ENCODE results near the gene WNT9A.

The WNT9A gene

DNA sequence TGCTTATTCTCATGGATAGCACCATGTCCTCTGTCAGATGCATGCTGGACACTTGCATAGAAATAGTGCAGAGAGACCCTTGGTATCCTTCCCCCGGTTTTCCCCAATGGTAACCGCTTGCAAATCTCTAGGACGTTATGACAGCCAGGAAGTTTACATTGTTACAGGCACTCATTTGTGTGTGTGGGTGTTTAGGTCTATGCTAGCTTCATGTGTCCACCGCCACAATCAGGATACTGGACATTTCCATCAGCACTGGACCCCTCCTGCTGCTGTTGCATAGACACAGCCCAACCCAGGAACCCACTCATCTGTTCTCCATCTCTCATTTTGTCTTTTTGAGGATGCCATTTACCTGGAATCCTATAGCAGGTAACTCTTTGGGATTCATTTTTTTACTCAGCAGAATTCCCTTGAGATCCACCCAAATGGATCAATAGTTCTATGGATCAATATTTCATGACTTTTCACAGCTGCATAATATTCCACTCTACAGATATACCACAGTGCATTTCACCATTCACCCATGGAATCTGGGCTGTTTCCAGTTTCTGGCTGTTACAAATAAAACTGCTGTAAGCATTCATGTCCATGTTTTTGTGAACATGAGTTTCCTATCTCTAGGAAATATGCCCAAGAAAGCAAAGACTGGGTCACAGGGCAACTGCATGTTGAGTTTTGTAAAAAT, 6.6 kb upstream of the WNT9A start:
- DNase-seq (ENCODE audit: low read depth): no peak

DNA sequence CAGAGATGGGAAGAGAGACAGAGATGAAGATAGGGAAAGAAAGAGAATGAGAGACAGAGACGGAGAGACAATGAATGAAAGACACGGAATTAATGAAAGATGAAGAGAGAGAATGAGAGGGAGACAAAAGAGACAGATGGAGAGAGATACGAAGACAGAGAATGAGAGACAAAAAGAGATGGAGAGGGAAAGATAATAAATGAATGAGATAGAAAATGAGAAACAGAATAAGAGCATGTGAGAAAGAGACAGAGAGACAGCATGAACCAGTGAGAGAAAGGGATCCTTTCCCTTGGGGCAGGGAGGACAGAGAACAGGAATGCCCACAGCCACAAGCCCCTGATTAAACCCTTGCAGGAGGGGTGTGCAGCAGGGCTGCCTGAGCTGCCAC, 5.3 kb upstream of the WNT9A start:
- DNase-seq (ENCODE audit: low read depth): no peak

DNA sequence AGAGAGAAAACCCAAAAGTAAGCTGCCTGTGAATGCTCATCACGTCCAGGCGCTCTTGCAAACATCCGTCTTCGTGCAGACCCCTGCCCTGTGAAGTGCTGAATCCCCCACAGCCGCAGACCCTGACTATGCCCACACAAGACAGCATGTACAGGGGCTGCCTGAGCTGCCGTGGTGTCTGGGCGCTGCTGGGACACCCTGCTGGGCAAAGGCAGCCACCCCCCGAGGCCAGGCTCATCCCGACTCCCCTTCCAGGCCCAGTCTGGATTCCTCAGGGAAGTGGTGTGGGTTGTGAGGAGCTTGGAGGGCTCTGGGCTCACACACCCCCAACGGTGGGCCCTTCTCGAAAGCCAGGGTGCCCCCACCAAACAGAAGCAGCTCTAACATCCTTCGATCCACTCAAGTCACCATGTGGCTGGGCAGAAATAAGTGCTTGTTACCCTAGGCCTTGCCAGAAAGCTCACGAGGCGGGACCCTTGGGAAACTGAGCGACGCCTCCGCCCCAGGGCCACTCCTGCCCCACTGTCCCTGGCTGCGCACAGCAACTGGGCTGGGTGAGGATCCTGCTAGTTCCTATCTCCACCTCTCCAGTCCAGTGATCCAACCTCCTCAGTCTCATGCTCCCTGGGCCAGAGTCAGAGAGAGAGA, 4.8 kb upstream of the WNT9A start:
- no peak for DNase-seq (ENCODE audit: low read depth)

DNA sequence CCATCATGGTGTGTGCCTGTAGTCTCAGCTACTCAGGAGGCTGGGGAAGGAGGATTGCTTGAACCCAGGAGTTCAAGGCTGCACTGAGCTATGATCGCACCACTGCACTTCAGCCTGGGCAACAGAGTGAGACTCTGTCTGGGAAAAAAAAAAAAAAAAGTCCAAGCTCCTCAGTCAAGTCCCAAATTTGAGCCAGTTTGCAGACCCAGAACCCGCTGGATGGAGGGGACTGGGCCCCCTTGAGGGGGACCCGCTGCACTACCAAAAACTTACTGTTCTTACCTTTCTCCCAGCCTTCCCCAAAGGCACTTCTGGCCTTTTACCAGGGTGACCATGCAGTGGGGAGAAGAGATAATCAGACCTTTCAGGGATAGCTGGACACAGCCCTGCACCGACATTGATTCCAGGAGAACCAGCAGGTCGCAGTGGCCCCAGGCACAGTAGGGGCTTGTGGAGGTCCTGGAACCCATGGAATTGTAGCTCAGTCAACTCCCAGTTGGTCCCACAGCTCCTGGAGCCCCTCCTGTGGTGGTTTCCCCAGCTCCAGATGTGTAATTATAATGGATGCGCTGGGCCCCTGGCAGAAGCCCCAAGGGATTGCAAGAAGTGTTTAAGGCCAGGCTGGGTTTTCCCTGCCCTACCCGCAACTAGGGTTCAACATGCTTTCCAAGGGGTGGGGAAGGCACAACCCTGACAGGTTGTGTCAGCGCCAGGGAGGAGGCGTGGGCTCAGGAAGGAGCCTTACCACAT, 4.1 kb upstream of the WNT9A start:
- no peak for DNase-seq (ENCODE audit: low read depth)

DNA sequence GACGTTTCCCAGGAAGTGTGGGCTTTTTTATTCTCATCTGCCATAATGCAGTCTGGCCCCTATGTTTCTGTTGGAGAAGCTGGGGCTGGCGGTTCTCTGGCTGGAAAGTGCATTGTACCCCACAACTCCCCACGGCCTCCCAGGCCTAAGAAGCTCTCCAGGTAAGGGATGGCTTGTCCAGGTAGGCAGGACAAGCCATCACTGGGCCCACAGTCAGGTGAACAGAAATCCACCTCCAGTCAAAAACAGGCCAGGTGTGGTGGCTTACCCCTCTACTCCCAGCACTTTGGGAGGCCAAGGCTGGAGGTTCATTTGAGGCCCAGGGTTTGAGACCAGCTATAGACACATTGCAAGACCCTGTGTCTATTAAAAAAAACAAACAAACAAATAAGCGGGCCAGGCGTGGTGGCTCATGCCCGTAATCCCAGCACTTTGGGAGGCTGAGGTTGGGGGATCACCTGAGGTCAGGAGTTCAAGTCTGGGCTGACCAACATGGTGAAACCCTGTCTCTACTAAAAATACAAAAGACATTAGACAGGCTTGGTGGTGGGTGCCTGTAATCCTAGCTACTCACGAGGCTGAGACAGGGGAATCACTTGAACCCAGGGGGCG, 3.1 kb upstream of the WNT9A start:
- no peak for DNase-seq (ENCODE audit: low read depth)

DNA sequence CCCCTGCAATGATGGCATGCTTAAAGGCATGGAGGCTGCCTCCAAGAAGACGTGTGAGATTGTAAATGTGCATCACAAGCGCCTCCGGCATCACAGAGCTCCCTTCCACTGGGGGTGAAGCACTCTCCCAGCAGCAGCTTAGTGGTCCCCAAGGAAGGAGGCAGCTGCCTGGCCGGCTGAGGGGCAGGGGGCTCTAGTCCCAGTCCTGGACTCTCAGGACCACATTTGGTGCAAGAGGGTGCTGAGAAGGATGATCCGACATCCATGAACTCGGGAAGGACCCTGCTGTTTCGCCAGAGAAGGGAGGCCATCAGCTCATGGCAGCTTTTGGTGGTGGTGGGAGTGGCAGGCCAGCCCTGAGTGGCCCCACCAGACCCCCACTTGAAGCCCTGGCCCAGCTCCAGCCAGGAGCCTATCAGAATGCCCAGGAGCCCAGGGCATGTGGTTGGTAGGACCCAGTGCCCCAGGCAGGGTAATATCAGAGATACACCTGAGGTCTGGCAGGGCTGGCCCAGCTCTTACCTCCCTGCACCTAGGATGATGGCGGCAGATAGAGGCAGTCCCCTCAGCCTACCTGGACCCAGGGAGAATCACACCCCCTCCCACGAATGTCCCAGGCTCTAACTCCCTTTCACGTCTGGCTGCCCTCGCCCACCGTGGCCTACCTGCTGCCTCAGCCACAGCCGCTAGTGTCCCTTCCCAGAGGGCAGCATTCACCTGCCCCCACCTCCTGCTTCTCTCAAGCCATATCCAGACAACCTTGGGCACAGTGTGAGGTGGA, 2.4 kb upstream of the WNT9A start:
- DNase-seq (ENCODE audit: low read depth): no peak

DNA sequence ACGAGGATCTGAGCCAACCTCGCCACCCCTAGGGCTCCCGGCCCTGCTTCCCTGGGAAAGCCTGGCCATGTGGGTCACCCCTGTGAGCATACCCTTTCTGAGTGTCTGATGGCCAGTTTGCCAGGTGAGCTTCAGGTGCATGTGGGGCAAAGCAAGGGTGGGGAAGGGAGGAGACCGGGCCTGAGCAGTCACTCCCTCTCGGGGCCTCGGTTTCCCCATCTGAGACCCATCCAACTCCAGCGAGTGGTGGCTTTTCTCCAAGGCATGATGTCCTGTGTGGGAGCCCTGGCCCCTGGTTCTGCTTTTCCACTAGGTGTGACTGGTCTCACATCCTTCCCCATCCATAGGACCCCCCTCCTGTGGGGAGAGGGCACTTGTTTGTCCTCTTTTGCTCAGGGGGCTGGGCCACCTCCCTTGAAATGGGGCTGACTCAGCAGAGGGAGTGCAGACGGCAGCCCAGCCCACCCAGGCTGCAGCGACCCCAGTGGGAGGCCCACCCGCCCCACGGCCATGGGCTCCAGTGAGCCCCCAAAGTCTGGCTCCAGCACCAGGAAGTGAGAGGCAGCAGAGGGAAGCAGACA, 1.7 kb upstream of the WNT9A start:
- DNase-seq (ENCODE audit: low read depth): no peak

DNA sequence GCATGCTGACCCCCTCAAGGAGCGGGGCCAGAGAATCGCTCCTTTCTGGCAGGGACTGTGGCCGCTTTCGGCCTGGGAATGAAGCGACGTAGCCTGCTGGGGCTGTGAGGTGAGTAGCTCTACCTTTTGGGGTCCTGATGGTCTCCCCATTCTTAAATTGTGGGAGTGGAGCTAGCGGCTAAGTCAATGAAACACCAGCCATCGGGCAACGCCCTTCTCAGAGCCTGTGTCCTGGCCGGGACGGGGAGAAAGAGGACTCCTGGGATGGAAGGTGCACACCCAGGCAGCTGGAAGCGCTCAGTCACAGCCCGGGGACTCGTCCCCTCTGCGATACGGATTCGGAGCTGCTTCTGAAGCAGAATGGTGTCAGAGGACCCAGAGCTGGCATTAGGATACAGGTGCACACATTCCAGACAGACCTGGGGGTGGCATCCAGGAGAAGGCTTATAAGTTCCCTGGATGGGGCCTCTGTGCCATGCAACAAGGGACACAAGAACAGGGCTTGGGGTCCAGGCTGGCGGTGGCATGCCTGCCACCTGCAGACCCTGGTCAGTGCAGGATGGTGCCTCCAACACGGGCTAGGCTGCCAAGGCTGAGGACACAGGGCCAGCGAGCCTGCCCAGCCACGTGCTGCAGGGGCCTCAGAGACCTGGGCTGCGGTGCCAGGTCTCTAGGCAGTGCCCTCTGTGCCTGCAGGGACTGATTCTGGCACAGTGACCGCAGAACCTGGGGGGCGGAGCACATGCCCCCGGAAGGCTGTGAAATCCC, 945 bp upstream of the WNT9A start:
- no peak for DNase-seq (ENCODE audit: low read depth)

DNA sequence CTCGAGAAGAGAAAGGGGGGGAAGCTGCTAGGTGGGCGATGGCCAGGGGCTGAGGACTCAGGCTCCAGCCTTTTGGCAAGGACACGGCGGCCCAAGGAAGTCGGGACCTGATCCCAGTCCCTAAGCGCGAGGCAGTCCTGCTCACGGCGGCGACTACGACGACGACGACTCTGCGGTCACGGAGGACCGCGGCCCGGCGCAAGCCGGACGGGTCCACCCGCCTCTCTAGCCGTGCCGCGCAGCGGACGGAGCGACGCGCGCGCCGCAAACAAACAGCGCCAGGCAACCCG, 401 bp downstream of the WNT9A start:
- DNase-seq (ENCODE audit: low read depth): no peak

DNA sequence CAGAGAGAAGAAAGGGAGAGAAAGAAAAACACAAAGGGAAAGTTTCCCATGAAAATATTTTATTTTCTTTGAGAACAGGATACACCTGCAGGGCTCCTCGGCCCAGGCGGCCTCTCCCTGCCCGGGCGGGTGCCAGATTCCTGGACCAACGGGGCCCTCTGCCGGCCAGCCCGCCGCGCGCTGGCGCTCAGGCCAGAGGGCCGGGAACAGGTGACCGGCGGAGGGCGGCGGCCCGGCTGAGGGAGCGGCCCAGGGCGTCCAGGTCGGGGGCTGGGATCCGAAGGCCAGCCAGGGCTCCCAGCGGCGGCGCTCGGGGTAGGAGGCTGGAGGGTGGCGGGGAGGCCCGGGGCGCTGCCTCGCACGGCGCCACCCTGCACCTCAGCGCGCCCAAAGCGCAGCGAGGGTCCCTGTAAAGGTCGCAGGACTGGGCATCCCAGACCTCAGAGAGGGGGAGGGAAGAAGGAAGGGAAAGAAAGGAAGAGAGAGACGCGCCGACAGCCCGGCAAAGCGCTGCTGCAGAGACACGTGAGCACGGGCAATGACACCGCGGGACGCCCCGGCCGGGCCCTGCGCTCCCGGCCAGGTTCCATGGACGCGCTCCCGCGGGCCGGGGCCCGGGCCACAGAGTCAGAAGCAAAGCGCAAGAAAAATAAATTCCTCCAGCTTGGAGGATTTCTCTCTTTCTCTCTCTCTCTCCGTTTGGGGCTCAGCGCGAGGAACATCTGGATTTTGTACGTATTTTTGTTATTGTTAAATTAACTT, 927 bp downstream of the WNT9A start:
- no peak for DNase-seq (ENCODE audit: low read depth)

DNA sequence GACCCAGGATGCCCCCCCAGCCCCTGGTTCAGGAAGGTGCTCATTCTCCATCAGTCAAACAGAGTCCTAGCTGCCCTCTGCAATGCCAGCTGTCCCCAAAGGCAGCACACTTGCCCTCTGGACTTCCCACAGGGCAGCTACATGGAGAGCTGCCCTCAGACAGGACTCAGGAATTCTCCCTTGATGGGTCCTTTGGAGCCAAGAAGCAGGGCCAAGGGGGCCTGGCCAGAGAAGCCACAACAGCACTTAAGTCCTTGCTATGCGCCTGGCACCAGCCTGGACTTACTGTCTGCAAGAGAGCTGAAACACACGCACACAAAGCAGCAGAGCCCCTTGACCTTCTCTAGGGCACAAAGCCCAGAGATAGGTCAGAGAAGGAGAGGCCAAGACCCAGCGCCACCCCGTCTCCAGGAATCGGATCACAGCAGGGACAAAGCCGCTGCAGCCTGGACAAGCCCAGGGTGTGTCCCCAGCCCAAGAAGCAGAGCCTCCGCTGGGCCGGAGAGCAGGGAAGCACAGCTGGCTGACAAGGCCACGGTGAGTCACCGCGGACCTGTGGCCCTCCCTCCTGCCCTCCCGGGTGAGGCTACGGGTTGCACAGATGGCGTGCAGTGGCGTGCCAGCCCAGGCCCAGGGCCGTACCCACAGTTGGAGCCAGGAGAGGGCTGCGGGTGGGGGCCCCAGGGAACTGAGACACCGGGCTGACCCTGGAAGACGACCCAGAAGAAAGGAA, 1.7 kb downstream of the WNT9A start:
- no peak for DNase-seq (ENCODE audit: low read depth)

DNA sequence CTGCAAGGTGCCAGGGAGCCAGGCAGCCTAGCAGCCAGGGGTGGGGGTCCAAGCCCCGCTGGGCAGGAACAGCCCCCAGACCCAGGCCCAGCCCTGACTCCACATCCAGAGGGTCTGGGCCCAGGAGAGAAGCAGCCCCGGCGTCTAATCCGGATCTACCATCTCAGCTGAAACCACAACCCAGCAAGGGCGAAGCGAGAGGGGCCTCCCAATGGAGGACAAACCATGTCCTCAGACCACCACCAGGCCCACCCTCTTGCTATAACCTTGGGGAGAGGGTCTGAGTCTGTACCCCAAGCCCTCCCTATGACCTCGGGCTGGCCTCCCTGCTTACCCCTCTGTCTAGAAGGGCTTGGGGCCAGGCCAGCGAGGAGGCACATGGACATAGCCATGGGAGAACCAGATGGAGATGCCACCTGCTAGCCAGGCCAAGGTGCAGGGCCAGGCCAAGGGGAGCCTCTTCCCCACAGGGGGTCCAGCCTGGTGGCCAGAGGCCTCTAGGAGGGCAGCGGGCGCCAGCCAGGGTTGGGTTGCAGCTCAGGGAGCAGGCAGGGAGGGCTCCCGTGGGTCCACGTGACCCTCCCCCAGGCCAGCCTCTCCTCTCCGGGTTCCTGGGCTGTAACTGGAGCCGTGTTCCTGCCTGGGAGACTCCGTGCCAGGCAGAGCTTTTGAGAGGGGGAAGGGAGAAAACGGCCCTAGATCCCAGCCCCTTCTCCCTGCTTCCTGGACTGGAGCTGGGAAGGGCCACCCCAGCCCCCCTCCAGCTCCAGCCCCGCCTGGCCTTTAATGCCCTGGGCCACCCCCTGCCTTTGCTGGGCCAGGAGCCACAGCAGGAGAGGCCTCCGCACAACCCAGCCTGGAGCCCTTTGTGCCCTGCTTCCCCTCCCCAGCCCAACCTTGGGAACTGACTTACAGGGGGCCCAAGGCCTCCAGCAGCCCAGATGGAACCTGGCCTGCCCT, 2.5 kb downstream of the WNT9A start:
- no peak for DNase-seq (ENCODE audit: low read depth)

DNA sequence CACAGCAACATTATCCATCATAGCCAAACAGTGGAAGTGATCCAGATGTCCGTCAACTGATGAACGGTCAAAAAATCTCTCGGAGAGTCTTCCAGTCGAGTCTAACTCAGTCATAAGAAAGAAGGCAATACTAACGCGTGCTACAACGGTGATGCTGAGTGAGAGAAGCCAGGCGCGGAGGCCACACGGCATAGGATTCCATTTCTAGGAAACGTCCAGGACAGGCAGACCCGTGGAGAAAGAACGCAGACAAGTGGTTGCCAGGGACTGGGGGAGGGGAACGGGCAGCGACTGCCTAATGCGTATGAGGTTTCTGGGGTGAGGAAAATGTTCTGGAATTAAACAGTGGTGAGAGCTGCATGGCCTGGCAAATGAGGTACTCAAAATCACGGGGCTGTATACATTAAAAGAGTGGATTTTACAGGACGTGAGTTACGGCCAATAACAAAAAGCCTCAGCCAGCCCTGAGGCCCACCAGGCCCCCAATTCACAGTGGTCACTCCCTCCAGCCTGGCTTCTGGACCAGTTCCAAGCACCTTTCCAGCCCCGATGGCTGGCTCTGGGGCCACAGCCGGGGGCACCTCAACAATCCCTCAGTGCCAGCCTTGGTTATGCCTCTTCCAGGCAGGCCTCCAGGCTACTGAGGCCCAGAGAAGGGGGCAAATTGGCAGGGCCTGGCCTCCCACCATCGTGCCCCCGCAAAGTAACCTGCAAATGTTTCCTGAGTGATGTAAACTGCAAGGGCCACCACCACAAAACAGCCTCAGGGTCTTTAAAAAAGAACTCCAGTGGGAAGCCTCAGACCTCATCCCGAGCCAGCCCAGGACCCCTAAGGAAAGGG, 3.4 kb downstream of the WNT9A start:
- no peak for DNase-seq (ENCODE audit: low read depth)

DNA sequence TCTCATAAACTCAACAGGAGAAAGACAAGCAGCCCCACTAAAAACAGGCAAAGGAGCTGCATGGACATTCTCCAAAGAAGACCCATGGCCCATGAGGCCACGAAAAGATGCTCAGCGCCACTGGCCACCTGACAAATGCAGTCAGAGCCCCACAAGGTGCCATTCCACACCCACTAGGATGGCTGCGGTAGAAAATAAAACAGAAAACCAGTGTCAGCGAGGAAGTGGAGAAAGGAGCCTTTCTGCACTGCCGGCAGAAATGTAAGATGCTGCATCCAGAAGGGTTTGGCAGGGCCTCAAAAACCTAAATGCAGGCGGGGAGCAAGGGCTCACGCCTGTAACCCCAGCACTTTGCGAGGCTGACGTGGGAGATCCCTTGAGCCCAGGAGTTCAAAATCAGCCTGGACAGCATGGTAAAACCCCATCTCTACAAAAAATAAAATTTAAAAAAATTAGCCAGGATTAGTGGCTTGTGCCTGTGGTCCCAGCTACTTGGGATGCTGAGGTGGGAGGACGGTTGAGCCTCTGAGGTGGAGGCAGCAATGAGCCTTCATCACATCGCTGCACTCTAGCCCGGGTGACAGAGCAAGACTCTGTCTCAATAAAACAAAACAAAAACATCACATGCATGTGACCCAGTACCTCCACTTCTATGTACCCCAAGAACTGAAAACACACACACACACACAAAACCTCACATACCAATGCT, 4.2 kb downstream of the WNT9A start:
- no peak for DNase-seq (ENCODE audit: low read depth)

DNA sequence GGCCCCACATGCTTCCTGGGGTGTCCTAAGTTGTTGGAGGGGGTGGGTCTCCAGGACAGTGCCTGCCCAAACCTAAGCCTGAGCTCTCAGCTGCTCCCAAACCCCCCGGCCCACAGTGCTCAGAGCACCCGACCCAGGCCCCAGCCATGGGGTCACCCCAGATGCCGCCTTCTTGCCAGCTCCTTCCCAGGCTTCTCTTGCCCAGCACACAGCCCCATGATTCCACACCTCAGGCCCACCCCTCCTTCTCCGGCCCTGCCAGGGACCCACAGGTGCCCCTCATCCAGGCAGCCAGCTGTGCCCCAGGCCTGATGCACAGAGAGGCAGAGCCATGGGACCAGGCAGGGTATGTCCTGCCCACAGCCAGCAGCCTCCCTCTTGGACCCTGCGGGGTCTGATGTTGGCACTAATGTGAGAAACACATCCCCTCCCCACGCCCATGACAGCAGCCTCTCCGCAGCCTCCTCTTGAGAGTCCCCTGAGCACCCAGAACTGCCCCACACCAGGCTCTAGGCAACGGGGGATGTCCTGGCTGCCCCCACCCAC, 4.9 kb downstream of the WNT9A start:
- DNase-seq (ENCODE audit: low read depth): no peak

DNA sequence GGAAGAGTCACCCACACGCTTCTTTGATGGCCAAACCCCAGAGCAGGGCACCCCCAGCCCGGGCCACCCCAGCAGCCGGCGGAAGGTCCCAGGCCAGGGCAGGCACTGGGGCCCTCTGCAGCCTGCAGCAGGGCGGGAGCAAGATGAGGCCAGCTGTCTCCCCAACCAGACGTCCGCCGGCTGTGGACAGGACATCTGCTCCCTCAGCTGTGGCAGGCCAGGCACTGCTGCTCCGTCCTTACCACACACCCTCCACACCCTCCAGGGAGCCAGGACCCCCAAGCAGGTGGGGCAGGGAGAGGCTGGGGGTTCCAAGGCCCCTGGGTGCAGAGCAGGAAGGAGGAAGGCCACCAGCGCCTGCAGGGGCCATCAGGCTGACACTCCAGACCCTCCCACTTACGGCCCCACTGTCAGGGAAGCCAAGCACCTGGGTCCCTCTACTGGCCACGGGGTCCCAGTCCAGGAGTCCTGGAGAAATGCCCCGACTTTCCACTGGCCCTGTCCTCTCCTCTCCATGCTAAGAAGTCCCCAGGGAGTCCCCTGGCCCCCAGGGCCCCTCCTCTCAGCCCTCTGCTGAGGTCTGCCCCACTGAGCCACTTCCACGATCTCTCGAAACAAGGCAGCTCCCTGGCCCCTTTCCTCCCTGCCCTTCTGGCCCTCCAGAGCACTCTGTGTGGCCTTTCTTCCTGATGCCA, 5.6 kb downstream of the WNT9A start:
- no peak for DNase-seq (ENCODE audit: low read depth)

Data from GM04504 (cell line).